GM21381 (cell line): ENCODE results near the gene PIK3CA.
"Not testable (repeated sequence)": the region's sequence is repeated elsewhere in the genome, so short reads cannot be mapped to it uniquely, and the experiment has no call there.

ENCODE experiments used
- ATAC-seq: cut with Tn5 transposase; IDR thresholded peaks from one replicate; pipeline ENCODE4 v1.9.1; 2021; ENCODE audit warnings: mild to moderate bottlenecking, moderate library complexity; ENCODE audit not compliant: unreplicated experiment

PIK3CA gene

GRCh38 chr3:179259959-179260756 is 112.0 kb downstream of the PIK3CA start:
- ATAC-seq, result not testable (repeated sequence)

GRCh38 chr3:179260949-179261765 is 113.0 kb downstream of the PIK3CA start:
- ATAC-seq, result peak; percentile 89

GRCh38 chr3:179263134-179263533 is 115.0 kb downstream of the PIK3CA start:
- ATAC-seq, result no peak

GRCh38 chr3:179264449-179264848 is 116.3 kb downstream of the PIK3CA start:
- ATAC-seq, result no peak

- ATAC-seq, result no peak
Measured at GRCh38 chr3:179265092-179265491, 116.9 kb downstream of the PIK3CA start.

GRCh38 chr3:179265875-179266274 is 117.7 kb downstream of the PIK3CA start:
- ATAC-seq, result peak; percentile 39

GRCh38 chr3:179266701-179267211 is 118.6 kb downstream of the PIK3CA start:
- ATAC-seq, result no peak

GRCh38 chr3:179268400-179269051 is 120.4 kb downstream of the PIK3CA start:
- no peak for ATAC-seq

GRCh38 chr3:179269152-179269707 is 121.1 kb downstream of the PIK3CA start:
- ATAC-seq, result no peak

GRCh38 chr3:179272385-179272784 is 124.2 kb downstream of the PIK3CA start:
- ATAC-seq, result no peak

GRCh38 chr3:179274434-179274833 is 126.3 kb downstream of the PIK3CA start:
- ATAC-seq, result not testable (repeated sequence)

- no peak for ATAC-seq
Measured at GRCh38 chr3:179276001-179276400, 127.8 kb downstream of the PIK3CA start.

GRCh38 chr3:179276743-179277142 is 128.6 kb downstream of the PIK3CA start:
- ATAC-seq, result no peak

GRCh38 chr3:179278151-179278550 is 130.0 kb downstream of the PIK3CA start:
- ATAC-seq, result no peak

- no peak for ATAC-seq
Measured at GRCh38 chr3:179278932-179279693, 131.0 kb downstream of the PIK3CA start.

- ATAC-seq, result no peak
Measured at GRCh38 chr3:179279837-179280236, 131.7 kb downstream of the PIK3CA start.

GRCh38 chr3:179281825-179282224 is 133.7 kb downstream of the PIK3CA start:
- ATAC-seq, result no peak

GRCh38 chr3:179286331-179286730 is 138.2 kb downstream of the PIK3CA start:
- ATAC-seq, result no peak

GRCh38 chr3:179288845-179289244 is 140.7 kb downstream of the PIK3CA start:
- ATAC-seq, result no peak

GRCh38 chr3:179289295-179289694 is 141.1 kb downstream of the PIK3CA start:
- no peak for ATAC-seq
